Breast epithelium (tissue), 3 donors: ENCODE data around the gene SAXO1.

Source experiments
- POLR2A ChIP-seq: fragments of 450-650 bp; IDR thresholded peaks from one replicate; pipeline ENCODE4 v1.6.1; 2016; ENCODE audit warnings: antibody characterized with exemption, mild to moderate bottlenecking, moderate library complexity
- POLR2AphosphoS5 ChIP-seq, 3 donors: sonication (generic); formaldehyde crosslinking; IDR thresholded peaks; one replicate each; pipeline ENCODE4 v1.6.1; 2017; ENCODE audit warnings: antibody characterized with exemption in 3 of 3
- TF ChIP-seq, protein P1 (sequence below), 3 donors: fragments of 450-650 bp; IDR thresholded peaks; one replicate each; pipeline ENCODE4 v1.5.1; 2016 to 2017; ENCODE audit warnings: antibody characterized with exemption in 3 of 3, mild to moderate bottlenecking in 3 of 3, moderate library complexity in 3 of 3

- TF ChIP-seq, protein P1, sequence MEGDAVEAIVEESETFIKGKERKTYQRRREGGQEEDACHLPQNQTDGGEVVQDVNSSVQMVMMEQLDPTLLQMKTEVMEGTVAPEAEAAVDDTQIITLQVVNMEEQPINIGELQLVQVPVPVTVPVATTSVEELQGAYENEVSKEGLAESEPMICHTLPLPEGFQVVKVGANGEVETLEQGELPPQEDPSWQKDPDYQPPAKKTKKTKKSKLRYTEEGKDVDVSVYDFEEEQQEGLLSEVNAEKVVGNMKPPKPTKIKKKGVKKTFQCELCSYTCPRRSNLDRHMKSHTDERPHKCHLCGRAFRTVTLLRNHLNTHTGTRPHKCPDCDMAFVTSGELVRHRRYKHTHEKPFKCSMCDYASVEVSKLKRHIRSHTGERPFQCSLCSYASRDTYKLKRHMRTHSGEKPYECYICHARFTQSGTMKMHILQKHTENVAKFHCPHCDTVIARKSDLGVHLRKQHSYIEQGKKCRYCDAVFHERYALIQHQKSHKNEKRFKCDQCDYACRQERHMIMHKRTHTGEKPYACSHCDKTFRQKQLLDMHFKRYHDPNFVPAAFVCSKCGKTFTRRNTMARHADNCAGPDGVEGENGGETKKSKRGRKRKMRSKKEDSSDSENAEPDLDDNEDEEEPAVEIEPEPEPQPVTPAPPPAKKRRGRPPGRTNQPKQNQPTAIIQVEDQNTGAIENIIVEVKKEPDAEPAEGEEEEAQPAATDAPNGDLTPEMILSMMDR (IDR thresholded peaks at IDR 0.05), result no peak
- TF ChIP-seq POLR2A, result no peak
- TF ChIP-seq POLR2AphosphoS5 (IDR thresholded peaks at IDR 0.05), result no peak
Observed at GRCh38 chr9:18893046-18893445, 140.0 kb downstream of the SAXO1 start.
